GM19372 (cell line): Measurements from ENCODE around the gene PCDH15.
"Not testable (repeated sequence)": the region's sequence is repeated elsewhere in the genome, so short reads cannot be mapped to it uniquely, and the experiment has no call there.

Experiments
- ATAC-seq: cut with Tn5 transposase; IDR thresholded peaks from one replicate; pipeline ENCODE4 v1.9.1; 2021; ENCODE audit warnings: mild to moderate bottlenecking, low read depth, moderate library complexity; ENCODE audit not compliant: unreplicated experiment

Gene PCDH15

GRCh38 chr10:54434782-54435181 is 366.2 kb downstream of the PCDH15 start:
- no peak for ATAC-seq

GRCh38 chr10:54415483-54415882 is 385.5 kb downstream of the PCDH15 start:
- ATAC-seq: no peak

- ATAC-seq: no peak
Measured at GRCh38 chr10:54402576-54402975, 398.5 kb downstream of the PCDH15 start.

GRCh38 chr10:54396031-54396430 is 405.0 kb downstream of the PCDH15 start:
- ATAC-seq: no peak

GRCh38 chr10:54394598-54394997 is 406.4 kb downstream of the PCDH15 start:
- not testable (repeated sequence) for ATAC-seq

- ATAC-seq: no peak
Measured at GRCh38 chr10:54372179-54372578, 428.9 kb downstream of the PCDH15 start.

- no peak for ATAC-seq
Measured at GRCh38 chr10:54368984-54369383, 432.0 kb downstream of the PCDH15 start.

- no peak for ATAC-seq
Measured at GRCh38 chr10:54363390-54363789, 437.6 kb downstream of the PCDH15 start.

GRCh38 chr10:54342058-54342457 is 459.0 kb downstream of the PCDH15 start:
- no peak for ATAC-seq

- ATAC-seq: no peak
Measured at GRCh38 chr10:54335296-54335695, 465.7 kb downstream of the PCDH15 start.

- ATAC-seq: no peak
Measured at GRCh38 chr10:54319341-54319740, 481.7 kb downstream of the PCDH15 start.

GRCh38 chr10:54318470-54318869 is 482.6 kb downstream of the PCDH15 start:
- no peak for ATAC-seq

GRCh38 chr10:54314430-54314829 is 486.6 kb downstream of the PCDH15 start:
- no peak for ATAC-seq

GRCh38 chr10:54284526-54285193 is 516.4 kb downstream of the PCDH15 start:
- ATAC-seq: no peak

- ATAC-seq: no peak
Measured at GRCh38 chr10:54282012-54282411, 519.0 kb downstream of the PCDH15 start.

- ATAC-seq: no peak
Measured at GRCh38 chr10:54266395-54266794, 534.6 kb downstream of the PCDH15 start.

GRCh38 chr10:54262726-54263125 is 538.3 kb downstream of the PCDH15 start:
- no peak for ATAC-seq

GRCh38 chr10:54259104-54259503 is 541.9 kb downstream of the PCDH15 start:
- no peak for ATAC-seq

- no peak for ATAC-seq
Measured at GRCh38 chr10:54234832-54235231, 566.2 kb downstream of the PCDH15 start.

- ATAC-seq: no peak
Measured at GRCh38 chr10:54203401-54203800, 597.6 kb downstream of the PCDH15 start.

GRCh38 chr10:54198051-54198450 is 603.0 kb downstream of the PCDH15 start:
- no peak for ATAC-seq

- ATAC-seq: no peak
Measured at GRCh38 chr10:54194806-54195205, 606.2 kb downstream of the PCDH15 start.

- ATAC-seq: no peak
Measured at GRCh38 chr10:54159924-54160323, 641.1 kb downstream of the PCDH15 start.
